Measurements from ENCODE around the gene SFXN2. TPM values are rescaled to one million over a fixed set of nuclear protein-coding genes. Genes with fewer than 3 reads are reported as not detected.
A peak's percentile ranks its signal among the peaks of the same experiment; 100 is the strongest.
"Not testable (repeated sequence)": the region's sequence is repeated elsewhere in the genome, so short reads cannot be mapped to it uniquely, and the experiment has no call there.

The SFXN2 gene
- 1.0 and 3.1 TPM in 2 replicates for total RNA-seq
- polyA plus RNA-seq = 6.5 and 9.7 TPM in 2 replicates
- 6.0 and 7.4 TPM in 2 replicates for polyA plus RNA-seq (2012)
- 21.4 and 30.7 TPM in 2 replicates for polyA minus RNA-seq (ENCODE audit: low replicate concordance)

DNA sequence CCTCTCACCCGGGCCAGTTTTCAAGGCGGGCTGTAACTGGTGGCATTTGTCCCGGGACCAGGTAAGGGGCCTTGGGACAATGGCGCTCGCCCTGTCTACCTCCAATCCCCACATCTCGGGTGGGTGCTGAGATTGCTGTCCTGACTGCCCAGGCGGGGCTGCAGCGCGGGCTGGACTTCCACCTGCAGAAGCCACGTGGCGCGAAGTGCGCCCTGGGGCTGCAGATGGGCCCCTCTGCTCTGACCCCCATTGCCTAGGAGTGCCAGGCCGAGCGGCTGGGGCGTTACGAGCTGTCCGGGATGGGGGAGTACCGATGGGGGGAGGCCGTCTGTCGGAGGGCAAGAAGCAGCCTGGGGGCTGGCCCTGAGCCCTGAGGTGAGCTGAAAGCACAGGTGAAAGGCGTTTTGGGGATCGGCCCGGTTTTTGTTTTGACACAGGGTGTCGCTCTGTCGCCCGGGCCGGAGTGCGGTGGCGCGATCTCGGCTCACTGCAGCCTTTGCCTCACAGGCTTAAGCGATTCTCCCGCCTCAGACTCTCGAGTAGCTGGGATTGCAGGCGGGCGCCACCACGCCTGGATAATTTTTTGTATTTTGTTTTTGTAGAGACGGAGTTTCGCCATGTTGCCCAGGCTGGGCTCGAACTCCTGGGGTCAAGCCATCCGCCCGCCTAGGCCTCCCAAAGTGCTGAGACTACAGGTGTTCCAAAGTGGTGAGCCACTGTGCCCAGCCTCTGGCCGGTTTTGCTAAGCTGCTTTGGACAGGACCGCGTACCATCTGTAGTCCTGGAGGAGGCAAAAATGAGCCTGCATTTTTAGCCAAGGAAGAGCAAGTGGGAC is at the start of gene SFXN2:
TSS of gene SFXN2 (plus strand) at position 16 of the 835 bp plus-strand sequence. CDS start 12,001 bp downstream, outside the sequence.
- Histone ChIP-seq H3K4me2 (ENCODE audit: extremely low read depth, insufficient read depth, low read length) (peak within 1 kb of the TSS; percentile 97), H3K9me3 (ENCODE audit: control insufficient read depth, insufficient read depth, low read depth, low read length) (no peaks in the 10 kb centered on the region), H3K4me1 (ENCODE audit: control insufficient read depth, extremely low read depth, insufficient read depth, low read length) (peaks cover 13% of the 10 kb centered on the region), H3K79me2 (ENCODE audit: control insufficient read depth, insufficient read depth, low read length) (peaks cover 29% of the 10 kb centered on the region), H3K36me3 (ENCODE audit: control insufficient read depth, insufficient read depth, low read length) (no peaks in the 10 kb centered on the region), H3K4me3 (replicated peaks in 1 of 4; ENCODE audit: control extremely low read depth in 1 of 4, insufficient read depth in 1 of 4, low read depth in 3 of 4, low read length in 4 of 4) (peak within 1 kb of the TSS; percentile 84 to 93 (median 88)), H2AFZ (ENCODE audit: low read length) (peak within 1 kb of the TSS; percentile 73), H3K9ac (ENCODE audit: insufficient read depth, low read length) (peak within 1 kb of the TSS; percentile 82), H3K27me3 (ENCODE audit: control insufficient read depth, insufficient read depth, low read length) (no peaks in the 10 kb centered on the region), H4K20me1 (ENCODE audit: control insufficient read depth, extremely low read depth, insufficient read depth, low read length) (no peaks in the 10 kb centered on the region), H3K27ac (ENCODE audit: insufficient read depth, low read length) (peak within 1 kb of the TSS; percentile 87)
- DNase-seq (ENCODE audit: low read depth in 2 of 2) = no peak
- no peak for TF ChIP-seq CTCF (conservative IDR thresholded peaks at IDR 0.05 in 1 of 2, IDR thresholded peaks at IDR 0.05 in 1 of 2; ENCODE audit: low read depth in 1 of 2, low read length in 2 of 2)

GRCh38 chr10:102665904-102666509 is 48.4 kb upstream of the SFXN2 start:
- no peaks in the 10 kb centered on the region for H4K20me1 ChIP-seq (ENCODE audit: control insufficient read depth, extremely low read depth, insufficient read depth, low read length)
- H3K27me3 ChIP-seq (ENCODE audit: control insufficient read depth, insufficient read depth, low read length) = no peaks in the 10 kb centered on the region
- no peak for DNase-seq (ENCODE audit: low read depth in 2 of 2)
- TF ChIP-seq CTCF (conservative IDR thresholded peaks at IDR 0.05 in 1 of 2, IDR thresholded peaks at IDR 0.05 in 1 of 2; ENCODE audit: low read depth in 1 of 2, low read length in 2 of 2) = no peak
- no peak for TF ChIP-seq EZH2 (IDR thresholded peaks at IDR 0.05; ENCODE audit: low read length, missing control alignments)
- H3K4me2 ChIP-seq (ENCODE audit: extremely low read depth, insufficient read depth, low read length) = no peak overlapping the region
- H3K27ac ChIP-seq (ENCODE audit: insufficient read depth, low read length) = no peak overlapping the region
- no peak overlapping the region for H2AFZ ChIP-seq (ENCODE audit: low read length)
- no peak overlapping the region for H3K9ac ChIP-seq (ENCODE audit: insufficient read depth, low read length)
- no peaks in the 10 kb centered on the region for H3K9me3 ChIP-seq (ENCODE audit: control insufficient read depth, insufficient read depth, low read depth, low read length)
- H3K4me1 ChIP-seq (ENCODE audit: control insufficient read depth, extremely low read depth, insufficient read depth, low read length) = peaks cover 25% of the 10 kb centered on the region
- H3K79me2 ChIP-seq (ENCODE audit: control insufficient read depth, insufficient read depth, low read length) = no peaks in the 10 kb centered on the region
- H3K4me3 ChIP-seq (replicated peaks in 1 of 4; ENCODE audit: control extremely low read depth in 1 of 4, insufficient read depth in 1 of 4, low read depth in 3 of 4, low read length in 4 of 4) = no peak overlapping the region
- H3K36me3 ChIP-seq (ENCODE audit: control insufficient read depth, insufficient read depth, low read length) = no peaks in the 10 kb centered on the region

DNA sequence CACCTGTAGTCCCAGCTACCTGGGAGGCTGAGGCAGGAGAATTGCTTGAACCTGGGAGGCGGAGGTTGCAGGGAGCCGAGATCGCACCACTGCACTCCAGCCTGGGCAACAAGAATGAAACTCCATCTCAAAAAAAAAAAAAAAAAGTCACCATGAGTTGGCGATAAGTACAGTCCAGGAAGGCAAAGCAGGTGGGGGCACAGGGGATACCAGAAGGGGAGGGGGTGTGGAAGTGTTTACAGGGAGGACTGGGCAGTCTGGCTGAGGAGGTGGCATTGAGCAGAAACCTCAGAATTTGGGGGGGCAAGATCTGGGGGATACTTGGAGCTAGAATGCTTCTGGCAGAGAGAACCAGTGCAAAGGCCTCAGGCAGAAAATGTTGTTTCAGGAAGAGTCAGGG is 47.0 kb upstream of the SFXN2 start:
- not testable (repeated sequence) for H3K9ac ChIP-seq (ENCODE audit: insufficient read depth, low read length); H3K36me3 ChIP-seq (ENCODE audit: control insufficient read depth, insufficient read depth, low read length); H3K4me3 ChIP-seq (replicated peaks in 1 of 4; ENCODE audit: control extremely low read depth in 1 of 4, insufficient read depth in 1 of 4, low read depth in 3 of 4, low read length in 4 of 4); H3K27ac ChIP-seq (ENCODE audit: insufficient read depth, low read length); H3K4me2 ChIP-seq (ENCODE audit: extremely low read depth, insufficient read depth, low read length); H3K79me2 ChIP-seq (ENCODE audit: control insufficient read depth, insufficient read depth, low read length); H3K27me3 ChIP-seq (ENCODE audit: control insufficient read depth, insufficient read depth, low read length); H3K9me3 ChIP-seq (ENCODE audit: control insufficient read depth, insufficient read depth, low read depth, low read length); H2AFZ ChIP-seq (ENCODE audit: low read length); DNase-seq (ENCODE audit: low read depth in 2 of 2); H4K20me1 ChIP-seq (ENCODE audit: control insufficient read depth, extremely low read depth, insufficient read depth, low read length)
- H3K4me1 ChIP-seq (ENCODE audit: control insufficient read depth, extremely low read depth, insufficient read depth, low read length) = peaks cover 18% of the 10 kb centered on the region

Measured in fibroblast of lung (primary cell).